GM18951 (cell line): Measurements from ENCODE around the gene KDM3A.
"Not testable (repeated sequence)": the region's sequence is repeated elsewhere in the genome, so short reads cannot be mapped to it uniquely, and the experiment has no call there.

Source experiments
- POLR2A ChIP-seq: IDR thresholded peaks from 4 replicates; pipeline ENCODE4 v1.6.1; 2011; ENCODE audit warnings: mild to moderate bottlenecking; ENCODE audit not compliant: insufficient read length, insufficient read depth; ENCODE audit errors: extremely low read depth
- in situ Hi-C: fragments of 300-500 bp; cut with MboI; formaldehyde crosslinking; loops from one replicate; pipeline ENCODE4 v1.12.0; 2022; ENCODE audit warnings: low sequenced_read_pairs, mixed read lengths, inconsistent platforms; ENCODE audit not compliant: unreplicated experiment

The KDM3A gene

DNA sequence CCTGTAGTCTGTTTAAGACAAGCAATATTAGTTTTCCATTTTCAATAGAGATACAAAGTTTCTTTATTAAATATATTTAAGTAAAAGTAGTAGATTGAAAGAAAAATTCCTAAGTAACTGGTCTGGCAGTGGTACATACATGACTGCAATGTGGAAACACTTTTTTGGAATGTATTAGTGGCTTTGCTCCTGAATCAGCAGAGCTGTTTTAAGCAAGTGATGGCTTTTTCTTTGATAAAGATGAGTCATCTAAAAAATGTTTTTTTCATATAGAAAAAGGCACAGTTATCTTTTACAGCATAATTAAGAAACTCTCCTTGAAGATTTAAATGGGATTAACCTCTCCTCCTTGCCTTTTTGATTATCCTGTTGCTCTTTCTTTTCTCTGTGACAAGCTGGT lies 34.9 kb downstream of the KDM3A start:
- TF ChIP-seq POLR2A, result no peak
- in situ Hi-C loops, result no loop called here

DNA sequence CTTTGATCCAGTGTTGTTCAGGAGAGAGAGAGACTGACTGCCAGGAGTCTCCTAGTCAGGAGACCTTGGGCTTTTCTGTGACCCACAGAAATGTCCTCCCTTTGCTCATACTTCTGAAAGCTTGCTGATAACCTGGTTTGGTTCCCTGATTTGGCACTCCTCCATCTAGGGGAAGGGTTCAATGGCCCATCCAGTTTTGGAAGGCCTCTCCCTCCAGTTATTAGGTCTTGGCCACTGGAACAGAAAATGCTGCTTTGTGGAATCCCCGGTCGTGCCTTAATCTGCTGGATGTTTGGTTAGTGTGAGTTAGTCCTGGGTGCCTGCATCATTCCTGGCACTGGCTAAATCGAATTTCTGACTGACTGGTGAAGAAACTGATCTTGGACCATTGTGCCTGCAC lies 35.7 kb downstream of the KDM3A start:
- no peak for TF ChIP-seq POLR2A
- in situ Hi-C loops, result no loop called here

GRCh38 chr2:86477349-86477748 lies 36.2 kb downstream of the KDM3A start:
- TF ChIP-seq POLR2A, result no peak
- in situ Hi-C loops, result no loop called here

DNA sequence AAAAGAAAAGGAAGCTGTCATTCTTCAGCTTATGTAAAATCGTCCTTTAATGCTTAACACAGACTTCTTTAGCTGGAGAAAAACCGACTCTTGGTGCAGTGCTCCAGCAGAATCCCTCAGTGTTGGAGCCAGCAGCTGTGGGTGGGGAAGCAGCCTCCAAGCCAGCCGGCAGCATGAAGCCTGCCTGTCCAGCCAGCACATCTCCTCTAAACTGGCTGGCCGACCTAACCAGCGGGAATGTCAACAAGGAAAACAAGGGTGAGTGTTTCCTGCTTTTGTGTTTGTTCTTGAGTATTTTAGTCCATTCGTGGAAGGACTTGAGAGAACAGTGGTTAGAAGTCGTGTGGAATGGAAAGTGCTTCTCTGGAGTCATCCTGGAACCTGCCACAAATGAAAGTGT lies 38.9 kb downstream of the KDM3A start:
- in situ Hi-C loops, result no loop called here
- TF ChIP-seq POLR2A, result no peak

DNA sequence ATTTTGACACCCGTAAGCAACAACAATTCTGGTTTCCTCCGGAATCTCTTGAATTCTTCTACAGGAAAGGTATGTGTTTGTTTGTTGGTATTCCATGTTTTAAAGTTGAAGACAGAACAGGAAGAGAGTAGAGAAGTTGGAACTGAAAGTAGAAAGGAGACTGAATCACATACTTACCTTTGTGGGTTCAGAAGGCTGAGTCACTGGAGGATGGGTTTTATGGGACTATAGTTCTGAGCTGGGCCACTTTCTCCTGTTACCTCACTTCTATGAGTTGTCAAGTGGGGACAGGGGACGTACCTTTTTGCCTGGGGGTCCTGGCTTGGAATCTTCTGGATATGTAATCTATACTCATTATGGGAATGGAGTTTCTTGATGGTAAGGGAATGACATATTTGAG lies 40.9 kb downstream of the KDM3A start:
- TF ChIP-seq POLR2A, result no peak

DNA sequence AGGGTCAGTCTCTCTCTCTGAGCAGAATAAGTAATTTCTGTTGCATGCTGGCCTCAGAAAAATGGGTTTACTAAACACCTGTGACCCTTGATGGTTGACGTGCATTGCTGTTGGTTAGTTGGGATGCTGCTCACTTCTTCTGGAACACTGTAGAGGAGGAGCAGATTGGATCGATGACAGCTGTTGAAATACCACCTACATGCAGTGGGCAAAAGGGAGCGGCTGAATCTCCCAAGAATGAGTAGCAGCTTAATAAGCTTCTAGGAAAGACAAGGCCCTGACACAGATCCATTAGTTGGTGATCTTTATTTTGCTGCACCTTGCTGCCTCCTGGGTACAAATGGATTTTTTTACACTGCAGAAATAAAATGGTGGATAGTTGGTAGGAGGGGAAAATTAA lies 43.2 kb downstream of the KDM3A start:
- no peak for TF ChIP-seq POLR2A
- in situ Hi-C loops, result no loop called here

More for the DNA sequence above, 40.9 kb downstream of the KDM3A start:
- in situ Hi-C loops, result no loop called here

DNA sequence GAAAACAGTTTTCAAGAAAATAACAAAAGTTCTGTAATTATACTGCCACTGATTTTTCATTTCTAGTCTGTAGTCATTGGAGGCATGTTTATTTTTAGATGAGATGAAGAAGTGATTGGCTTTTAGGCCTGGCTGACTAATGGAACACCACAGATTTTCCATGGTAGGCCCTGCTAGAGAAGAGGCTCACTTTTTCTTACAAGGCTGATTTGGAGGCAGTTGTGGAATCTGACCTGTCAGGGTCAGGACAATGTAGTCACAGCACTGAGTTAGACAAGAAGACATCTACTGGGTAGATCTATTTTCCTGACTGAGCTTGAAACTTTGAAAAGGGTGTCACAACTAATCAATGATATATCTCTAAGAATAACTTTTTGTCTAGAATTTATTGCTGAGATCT lies 43.9 kb downstream of the KDM3A start:
- TF ChIP-seq POLR2A, result no peak
- in situ Hi-C loops, result no loop called here

DNA sequence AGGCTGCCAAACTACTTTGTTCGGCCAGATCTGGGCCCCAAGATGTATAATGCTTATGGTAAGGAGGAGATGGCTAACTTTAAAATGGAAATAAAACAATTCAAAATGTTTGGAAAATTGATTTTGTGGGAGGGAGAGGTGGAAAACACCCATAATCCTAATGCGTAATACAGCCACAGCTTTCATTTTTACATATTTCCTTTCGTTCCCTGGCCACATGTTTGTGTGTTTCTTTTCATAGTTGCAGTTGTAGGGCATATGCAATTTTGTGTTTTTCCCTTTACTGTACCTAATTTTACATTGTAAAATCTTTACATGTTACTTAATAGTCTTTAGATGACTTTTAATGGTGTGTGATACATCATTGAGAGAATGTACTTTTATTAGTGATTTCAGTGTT lies 44.6 kb downstream of the KDM3A start:
- in situ Hi-C loops, result no loop called here
- no peak for TF ChIP-seq POLR2A

- in situ Hi-C loops, result no loop called here
- TF ChIP-seq POLR2A, result no peak
Measured at GRCh38 chr2:86487062-86487461, 45.9 kb downstream of the KDM3A start.

DNA sequence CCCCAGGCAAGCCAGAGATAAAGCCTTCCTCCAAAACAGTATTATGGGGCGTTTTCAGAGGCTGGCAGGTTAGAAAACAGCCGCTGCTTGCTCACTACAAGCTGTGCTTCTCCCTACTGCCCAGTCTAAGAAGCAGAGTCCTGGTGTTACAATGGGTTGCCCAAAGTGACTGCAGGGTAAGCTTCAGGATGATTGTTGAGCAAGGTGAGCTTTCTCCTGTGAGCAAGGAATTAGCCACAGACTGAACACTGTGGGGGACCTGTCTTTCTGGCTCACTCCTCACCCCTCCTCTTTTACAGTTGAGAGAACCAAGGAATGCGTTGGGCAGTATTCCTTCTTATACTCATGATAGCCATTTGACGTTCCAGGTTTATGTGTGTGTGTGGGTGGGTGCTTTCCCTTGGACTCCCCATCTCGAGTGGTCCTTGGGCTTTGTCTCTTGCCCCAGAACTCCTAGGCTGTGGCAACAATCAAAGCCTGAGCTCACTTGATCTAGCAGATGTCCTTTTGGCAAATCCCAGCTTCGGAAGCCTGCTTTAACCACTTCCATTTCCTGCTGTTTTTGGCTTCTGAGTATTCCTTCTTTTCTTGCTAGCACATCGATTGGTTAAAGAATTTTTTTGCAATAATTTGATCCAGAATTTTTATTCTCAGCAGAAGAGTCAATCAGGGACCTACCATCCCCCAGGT lies 47.5 kb downstream of the KDM3A start:
- TF ChIP-seq POLR2A, result no peak

DNA sequence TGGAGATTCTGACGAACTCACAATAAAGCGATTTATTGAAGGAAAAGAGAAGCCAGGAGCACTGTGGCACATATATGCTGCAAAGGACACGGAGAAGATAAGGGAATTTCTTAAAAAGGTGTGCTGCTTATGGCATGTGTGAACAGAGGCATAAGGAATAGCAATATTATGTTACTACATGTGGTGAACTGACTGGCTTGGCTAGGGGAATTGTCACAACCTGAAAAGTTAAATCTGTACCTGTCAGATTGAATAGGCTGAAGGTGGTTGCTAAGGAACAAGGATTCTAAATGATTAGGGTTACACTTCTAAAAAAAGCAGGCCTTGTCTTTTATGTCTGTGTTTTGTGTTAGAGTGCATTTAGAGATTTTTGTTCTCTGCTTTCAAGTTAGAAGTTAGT lies 48.4 kb downstream of the KDM3A start:
- in situ Hi-C loops, result no loop called here
- TF ChIP-seq POLR2A, result no peak

More for the DNA sequence above, 47.5 kb downstream of the KDM3A start:
- in situ Hi-C loops, result no loop called here

GRCh38 chr2:86490245-86490644 lies 49.1 kb downstream of the KDM3A start:
- TF ChIP-seq POLR2A, result no peak
- in situ Hi-C loops, result no loop called here

DNA sequence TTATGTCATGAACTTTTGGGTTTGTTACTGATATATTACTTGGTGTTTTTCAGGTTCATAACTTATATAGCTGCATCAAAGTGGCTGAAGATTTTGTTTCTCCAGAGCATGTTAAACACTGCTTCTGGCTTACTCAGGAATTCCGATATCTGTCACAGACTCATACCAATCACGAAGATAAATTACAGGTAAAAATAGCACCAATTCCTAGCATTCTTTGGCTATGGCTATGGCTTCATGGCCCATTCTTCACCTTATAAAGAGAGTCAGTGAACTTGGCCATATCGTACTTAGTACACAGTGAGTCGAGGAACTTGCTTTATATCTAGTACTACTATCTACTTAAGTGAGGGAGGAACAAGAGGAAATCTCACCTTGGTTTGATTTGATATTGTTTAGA lies 49.9 kb downstream of the KDM3A start:
- in situ Hi-C loops, result no loop called here

GRCh38 chr2:86492048-86492453 lies 50.9 kb downstream of the KDM3A start:
- in situ Hi-C loops, result no loop called here
- no peak for TF ChIP-seq POLR2A

More for the DNA sequence above, 49.9 kb downstream of the KDM3A start:
- TF ChIP-seq POLR2A, result no peak

DNA sequence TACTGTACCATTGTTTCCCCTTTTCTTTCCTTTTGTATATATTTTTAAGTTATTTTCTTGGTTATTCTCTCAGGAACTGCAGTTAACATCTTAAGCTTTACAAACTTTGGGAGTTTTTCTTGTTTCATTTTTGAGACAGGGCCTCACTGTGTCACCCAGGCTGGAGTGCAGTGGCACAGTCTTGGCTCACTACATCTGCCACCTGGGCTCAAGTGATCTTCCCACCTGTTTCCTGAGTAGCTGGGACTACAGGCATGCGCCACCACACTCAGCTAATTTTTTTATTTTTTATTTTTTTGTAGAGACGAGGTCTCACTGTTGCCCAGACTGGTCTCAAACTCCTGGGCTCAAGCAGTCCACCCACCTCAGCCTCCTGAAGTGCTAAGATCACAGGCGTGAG lies 55.2 kb downstream of the KDM3A start:
- in situ Hi-C loops, result not testable (repeated sequence)

DNA sequence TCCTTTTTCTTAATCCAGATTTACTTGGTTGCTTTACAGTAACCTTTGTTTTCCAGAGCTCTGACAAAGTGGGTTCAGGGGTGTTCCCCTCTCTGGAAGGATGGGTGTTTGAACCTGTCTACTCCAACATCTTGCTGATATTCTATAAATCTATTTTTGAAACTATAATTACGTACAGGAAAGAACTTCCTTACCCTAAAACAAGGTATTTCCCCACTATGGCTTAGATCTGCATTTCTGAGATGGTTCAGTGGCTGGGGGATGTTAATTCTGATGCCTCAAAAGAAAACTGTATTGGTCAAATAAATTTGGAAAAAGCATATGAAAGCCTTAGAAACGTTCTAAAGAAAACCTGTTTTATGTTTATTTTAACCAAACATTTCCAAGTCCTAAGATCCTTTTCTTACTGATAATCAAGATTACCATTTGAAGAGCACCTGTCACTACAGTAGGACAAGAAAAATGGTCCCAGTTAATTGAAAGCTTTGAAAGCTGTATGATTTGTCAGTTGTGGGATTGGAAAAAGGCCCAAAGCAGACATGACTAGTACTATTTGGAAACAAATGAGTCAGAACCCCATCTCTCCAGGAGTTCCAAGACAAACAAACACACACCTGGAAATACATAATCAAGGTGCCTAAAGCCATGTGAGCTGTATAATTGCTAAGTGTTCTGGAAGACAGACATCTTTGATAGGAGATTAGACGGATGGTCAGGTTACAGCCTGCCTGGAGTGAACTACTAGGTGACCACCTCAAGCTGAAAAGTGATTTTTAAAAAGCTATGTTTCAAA lies 57.5 kb downstream of the KDM3A start:
- in situ Hi-C loops, result no loop called here
- no peak for TF ChIP-seq POLR2A
